Calu3 (cell line): ENCODE data around the gene GTPBP4. TPM values are rescaled to one million over a fixed set of nuclear protein-coding genes. Genes with fewer than 3 reads are reported as not detected.
A peak's percentile ranks its signal among the peaks of the same experiment; 100 is the strongest.

Experiments
- BruUV-seq: library from RNA; stranded (reverse); fragments of 400-500 nt; replicated peaks from 2 replicates; lab custom pipeline; 2021; lab: Mats Ljungman, UMichigan
- CTCF ChIA-PET: fragments of 300-600 bp; sonication (Branson Sonifier 250); formaldehyde crosslinking; loops from one replicate; lab custom pipeline; 2022; ENCODE audit warnings: antibody characterized with exemption; lab: Charles Lee
- DNase-seq: peaks from one replicate; pipeline ENCODE4 v3.0.0; 2022
- H3K27ac Mint-ChIP-seq: one replicate; pipeline ENCODE4 v1.8.0; 2022; ENCODE audit warnings: mixed read lengths; ENCODE audit not compliant: unreplicated experiment
- H3K27me3 Mint-ChIP-seq: one replicate; pipeline ENCODE4 v1.8.0; 2022; ENCODE audit warnings: mixed read lengths; ENCODE audit not compliant: unreplicated experiment
- H3K36me3 Mint-ChIP-seq: one replicate; pipeline ENCODE4 v1.8.0; 2022; ENCODE audit warnings: mild to moderate bottlenecking, moderate library complexity, mixed read lengths; ENCODE audit not compliant: insufficient read depth, unreplicated experiment
- H3K4me1 Mint-ChIP-seq: one replicate; pipeline ENCODE4 v1.8.0; 2022; ENCODE audit warnings: mild to moderate bottlenecking, low read depth, mixed read lengths; ENCODE audit not compliant: unreplicated experiment
- H3K4me3 Mint-ChIP-seq: one replicate; pipeline ENCODE4 v1.8.0; 2022; ENCODE audit warnings: mild to moderate bottlenecking, low read depth, moderate library complexity, mixed read lengths; ENCODE audit not compliant: unreplicated experiment
- H3K9me3 Mint-ChIP-seq: one replicate; pipeline ENCODE4 v1.8.0; 2022; ENCODE audit warnings: low read depth, mixed read lengths; ENCODE audit not compliant: unreplicated experiment
- intact Hi-C: fragments of 100-400 bp; cut with micrococcal nuclease; formaldehyde crosslinking; loops from one replicate; pipeline ENCODE4 v1.10.0; 2022; ENCODE audit not compliant: unreplicated experiment
- total RNA-seq: library from RNA; stranded (reverse); gene quantifications from 2 replicates; pipeline ENCODE4 v1.2.3, GENCODE V29; 2022
- TF ChIP-seq, protein P1 (sequence below): fragments of 200-600 bp; IDR thresholded peaks from one replicate; pipeline ENCODE4 v1.8.0; 2022; ENCODE audit warnings: antibody characterized with exemption; ENCODE audit not compliant: unreplicated experiment

GTPBP4 gene
- total RNA-seq, 1 experiment from 2014 or later = 123 TPM

- TF ChIP-seq, protein P1, sequence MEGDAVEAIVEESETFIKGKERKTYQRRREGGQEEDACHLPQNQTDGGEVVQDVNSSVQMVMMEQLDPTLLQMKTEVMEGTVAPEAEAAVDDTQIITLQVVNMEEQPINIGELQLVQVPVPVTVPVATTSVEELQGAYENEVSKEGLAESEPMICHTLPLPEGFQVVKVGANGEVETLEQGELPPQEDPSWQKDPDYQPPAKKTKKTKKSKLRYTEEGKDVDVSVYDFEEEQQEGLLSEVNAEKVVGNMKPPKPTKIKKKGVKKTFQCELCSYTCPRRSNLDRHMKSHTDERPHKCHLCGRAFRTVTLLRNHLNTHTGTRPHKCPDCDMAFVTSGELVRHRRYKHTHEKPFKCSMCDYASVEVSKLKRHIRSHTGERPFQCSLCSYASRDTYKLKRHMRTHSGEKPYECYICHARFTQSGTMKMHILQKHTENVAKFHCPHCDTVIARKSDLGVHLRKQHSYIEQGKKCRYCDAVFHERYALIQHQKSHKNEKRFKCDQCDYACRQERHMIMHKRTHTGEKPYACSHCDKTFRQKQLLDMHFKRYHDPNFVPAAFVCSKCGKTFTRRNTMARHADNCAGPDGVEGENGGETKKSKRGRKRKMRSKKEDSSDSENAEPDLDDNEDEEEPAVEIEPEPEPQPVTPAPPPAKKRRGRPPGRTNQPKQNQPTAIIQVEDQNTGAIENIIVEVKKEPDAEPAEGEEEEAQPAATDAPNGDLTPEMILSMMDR = no peak
- Mint-ChIP-seq H3K36me3 (peaks cover 84% of the 10 kb centered on the region), H3K9me3 (no peaks in the 10 kb centered on the region), H3K4me3 (no peak overlapping the region), H3K27me3 (no peaks in the 10 kb centered on the region), H3K4me1 (peaks cover 14% of the 10 kb centered on the region), H3K27ac (peak overlapping the region; percentile 53)
- intact Hi-C loops = no loop called here
- no TSS peak for BruUV-seq
- no peak for DNase-seq
- CTCF ChIA-PET = no interaction called here
These were observed 7.3 kb downstream of the GTPBP4 start for GRCh38 chr10:995559-995926.

GRCh38 chr10:996031-996430 lies 7.8 kb downstream of the GTPBP4 start:
- no peaks in the 10 kb centered on the region for H3K9me3 Mint-ChIP-seq
- CTCF ChIA-PET = no interaction called here
- no peak for DNase-seq
- TF ChIP-seq, protein P1 = no peak
- H3K4me1 Mint-ChIP-seq = peaks cover 9% of the 10 kb centered on the region
- H3K4me3 Mint-ChIP-seq = no peak overlapping the region
- intact Hi-C loops = no loop called here
- peaks cover 85% of the 10 kb centered on the region for H3K36me3 Mint-ChIP-seq
- H3K27ac Mint-ChIP-seq = no peak overlapping the region
- no peaks in the 10 kb centered on the region for H3K27me3 Mint-ChIP-seq
- no TSS peak for BruUV-seq

- Mint-ChIP-seq H3K36me3 (peaks cover 95% of the 10 kb centered on the region), H3K4me1 (peaks cover 10% of the 10 kb centered on the region), H3K9me3 (no peaks in the 10 kb centered on the region), H3K27ac (no peak overlapping the region), H3K27me3 (no peaks in the 10 kb centered on the region), H3K4me3 (no peak overlapping the region)
- CTCF ChIA-PET = no interaction called here
- intact Hi-C loops = no loop called here
- TF ChIP-seq, protein P1 = no peak
- BruUV-seq = no TSS peak
- no peak for DNase-seq
These were observed 9.2 kb downstream of the GTPBP4 start for GRCh38 chr10:997266-998022.

GRCh38 chr10:1002425-1003006 lies 14.3 kb downstream of the GTPBP4 start:
- no TSS peak for BruUV-seq
- Mint-ChIP-seq H3K27me3 (no peaks in the 10 kb centered on the region), H3K4me1 (peaks cover 12% of the 10 kb centered on the region), H3K4me3 (no peak overlapping the region), H3K36me3 (peaks cover 89% of the 10 kb centered on the region), H3K27ac (no peak overlapping the region), H3K9me3 (no peaks in the 10 kb centered on the region)
- CTCF ChIA-PET = no interaction called here
- DNase-seq = no peak
- intact Hi-C loops = no loop called here
- TF ChIP-seq, protein P1 = no peak
